ENCODE results near the gene TRIM46. TPM values are rescaled to one million over a fixed set of nuclear protein-coding genes. Genes with fewer than 3 reads are reported as not detected.
A peak's percentile ranks its signal among the peaks of the same experiment; 100 is the strongest.

Gene TRIM46
- total and polyA plus RNA-seq, 2 of the 13 experiments (the other 11 are each of a cell fraction or from before 2014, with no cell fraction given), result 0.04 to 0.09 TPM

DNA sequence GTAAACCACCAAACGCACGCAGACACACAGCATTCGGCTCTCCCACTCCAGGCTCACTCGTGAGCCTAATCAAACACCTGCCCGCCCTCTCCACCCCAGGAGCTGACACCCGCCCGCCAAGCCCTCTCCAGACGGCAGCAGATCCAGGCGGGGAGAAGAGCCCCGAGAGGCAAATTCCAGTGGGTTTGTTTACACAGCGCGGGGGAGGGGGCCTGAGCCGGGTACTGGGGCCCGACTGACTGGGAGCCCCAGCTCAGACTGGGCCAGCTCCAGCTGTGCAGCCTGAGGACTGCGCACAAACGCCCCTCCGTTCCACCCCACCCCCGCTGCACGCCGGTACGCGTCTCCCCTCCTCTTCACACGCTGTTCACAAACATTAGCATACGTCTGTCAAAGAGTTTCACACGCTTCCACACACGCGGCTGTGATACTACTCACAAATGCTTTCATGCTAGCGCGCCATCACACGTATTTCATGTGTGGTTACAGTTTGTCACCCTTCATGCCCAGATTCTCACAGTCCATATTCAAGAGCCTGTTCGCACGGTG is 47.0 kb upstream of the TRIM46 start (continued):
- TF ChIP-seq FOXA1 (IDR thresholded peaks at IDR 0.05) (peak; percentile 40; the same call in 1 of the 2 replicates), FOXA1 (CRISPR knock-in tag; IDR thresholded peaks at IDR 0.05) (peak; percentile 91), GLMP (CRISPR knock-in tag; IDR thresholded peaks at IDR 0.05; ENCODE audit: borderline replicate concordance) (no peak), FIP1L1 (IDR thresholded peaks at IDR 0.05; ENCODE audit: borderline replicate concordance, insufficient read depth, low read depth, low read length) (0 out of 2 replicates have a peak, but pooled peaks have one; percentile 31), RAD21 (CRISPR knock-in tag; IDR thresholded peaks at IDR 0.05) (peak; percentile 8), IRX3 (CRISPR knock-in tag; IDR thresholded peaks at IDR 0.05; ENCODE audit: borderline replicate concordance, low read depth) (0 out of 2 replicates have a peak, but pooled peaks have one; percentile 52), FOXM1 (CRISPR knock-in tag; IDR thresholded peaks at IDR 0.05) (no peak), ZSCAN22 (CRISPR knock-in tag; IDR thresholded peaks at IDR 0.05) (0 out of 2 replicates have a peak, but pooled peaks have one; percentile 64), ZNF558 (CRISPR knock-in tag; IDR thresholded peaks at IDR 0.05; ENCODE audit: borderline replicate concordance) (no peak), ZNF354B (CRISPR knock-in tag; IDR thresholded peaks at IDR 0.05) (peak; percentile 66; the same call in 1 of the 2 replicates), PTBP1 (IDR thresholded peaks at IDR 0.05; ENCODE audit: low read depth, low read length, poor library complexity, severe bottlenecking) (peak; percentile 52), TOPORS (CRISPR knock-in tag; IDR thresholded peaks at IDR 0.05) (0 out of 2 replicates have a peak, but pooled peaks have one; percentile 63), KLF13 (CRISPR knock-in tag; IDR thresholded peaks at IDR 0.05) (0 out of 2 replicates have a peak, but pooled peaks have one; percentile 10), POLR2G (IDR thresholded peaks at IDR 0.05; ENCODE audit: low read depth, low read length) (peak; percentile 71), HNRNPK (IDR thresholded peaks at IDR 0.05; ENCODE audit: low read depth, low read length, poor library complexity, severe bottlenecking) (peak; percentile 39), CHD4 (IDR thresholded peaks at IDR 0.05; ENCODE audit: borderline replicate concordance, low read length) (peak; percentile 36; the same call in 1 of the 2 replicates), AGO2 (optimal IDR thresholded peaks at IDR 0.05; ENCODE audit: low read depth, low read length) (peak; percentile 94), FOXP1 (IDR thresholded peaks at IDR 0.05) (no peak), FOXP1 (CRISPR knock-in tag; IDR thresholded peaks at IDR 0.05) (peak; percentile 32; the same call in 1 of the 2 replicates), NFKB2 (CRISPR knock-in tag; IDR thresholded peaks at IDR 0.05; ENCODE audit: borderline replicate concordance) (no peak), BRD4 (CRISPR knock-in tag; IDR thresholded peaks at IDR 0.05) (peak; percentile 28; the same call in 1 of the 2 replicates)
- TF ChIP-seq, protein P1, sequence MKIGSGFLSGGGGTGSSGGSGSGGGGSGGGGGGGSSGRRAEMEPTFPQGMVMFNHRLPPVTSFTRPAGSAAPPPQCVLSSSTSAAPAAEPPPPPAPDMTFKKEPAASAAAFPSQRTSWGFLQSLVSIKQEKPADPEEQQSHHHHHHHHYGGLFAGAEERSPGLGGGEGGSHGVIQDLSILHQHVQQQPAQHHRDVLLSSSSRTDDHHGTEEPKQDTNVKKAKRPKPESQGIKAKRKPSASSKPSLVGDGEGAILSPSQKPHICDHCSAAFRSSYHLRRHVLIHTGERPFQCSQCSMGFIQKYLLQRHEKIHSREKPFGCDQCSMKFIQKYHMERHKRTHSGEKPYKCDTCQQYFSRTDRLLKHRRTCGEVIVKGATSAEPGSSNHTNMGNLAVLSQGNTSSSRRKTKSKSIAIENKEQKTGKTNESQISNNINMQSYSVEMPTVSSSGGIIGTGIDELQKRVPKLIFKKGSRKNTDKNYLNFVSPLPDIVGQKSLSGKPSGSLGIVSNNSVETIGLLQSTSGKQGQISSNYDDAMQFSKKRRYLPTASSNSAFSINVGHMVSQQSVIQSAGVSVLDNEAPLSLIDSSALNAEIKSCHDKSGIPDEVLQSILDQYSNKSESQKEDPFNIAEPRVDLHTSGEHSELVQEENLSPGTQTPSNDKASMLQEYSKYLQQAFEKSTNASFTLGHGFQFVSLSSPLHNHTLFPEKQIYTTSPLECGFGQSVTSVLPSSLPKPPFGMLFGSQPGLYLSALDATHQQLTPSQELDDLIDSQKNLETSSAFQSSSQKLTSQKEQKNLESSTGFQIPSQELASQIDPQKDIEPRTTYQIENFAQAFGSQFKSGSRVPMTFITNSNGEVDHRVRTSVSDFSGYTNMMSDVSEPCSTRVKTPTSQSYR (CRISPR knock-in tag; IDR thresholded peaks at IDR 0.05; ENCODE audit: borderline replicate concordance), result peak; percentile 77
- TF ChIP-seq, protein P2, sequence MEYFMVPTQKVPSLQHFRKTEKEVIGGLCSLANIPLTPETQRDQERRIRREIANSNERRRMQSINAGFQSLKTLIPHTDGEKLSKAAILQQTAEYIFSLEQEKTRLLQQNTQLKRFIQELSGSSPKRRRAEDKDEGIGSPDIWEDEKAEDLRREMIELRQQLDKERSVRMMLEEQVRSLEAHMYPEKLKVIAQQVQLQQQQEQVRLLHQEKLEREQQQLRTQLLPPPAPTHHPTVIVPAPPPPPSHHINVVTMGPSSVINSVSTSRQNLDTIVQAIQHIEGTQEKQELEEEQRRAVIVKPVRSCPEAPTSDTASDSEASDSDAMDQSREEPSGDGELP (IDR thresholded peaks at IDR 0.05; ENCODE audit: borderline replicate concordance, low read depth), result peak; percentile 71; the same call in 1 of the 2 replicates
